ENCODE results near the gene ITPR1.

- TF ChIP-seq CTCF (conservative IDR thresholded peaks at IDR 0.05) (no peak), EZH2 (IDR thresholded peaks at IDR 0.05; ENCODE audit: low read depth) (no peak)
These were observed 248.5 kb downstream of the ITPR1 start for GRCh38 chr3:4741404-4742307.

All from PC-9 (cell line).